IMR-90 (cell line): ENCODE data around the gene SLC4A1AP. TPM values are rescaled to one million over a fixed set of nuclear protein-coding genes. Genes with fewer than 3 reads are reported as not detected.

Experiments used
- ATAC-seq: fragments of 200-7000 bp; cut with Tn5 transposase; 2 replicates; pipeline ENCODE4 v1.9.1; 2020; ENCODE audit warnings: low read depth, mild to moderate bottlenecking, moderate library complexity
- BruUV-seq: library from RNA; stranded (reverse); fragments of 400-500 nt; replicated peaks from 2 replicates; lab custom pipeline; 2021; lab: Mats Ljungman, UMichigan
- CTCF ChIA-PET: fragments of 300-600 bp; formaldehyde crosslinking; extraction: SDS; loops from one replicate; lab custom pipeline; 2021; ENCODE audit warnings: antibody characterized with exemption; lab: Yijun Ruan, JAX
- POLR2A ChIA-PET: fragments of 300-600 bp; sonication (Branson Sonifier 250); formaldehyde crosslinking; loops from one replicate; lab custom pipeline; 2022; ENCODE audit warnings: antibody characterized with exemption; ENCODE audit not compliant: unreplicated experiment; lab: Charles Lee
- DNase-seq: peaks from one replicate; pipeline ENCODE4 v3.0.0; 2013
- H2AFZ ChIP-seq: replicated peaks from 2 replicates; pipeline ENCODE3; 2013; ENCODE audit warnings: low read length, mild to moderate bottlenecking; ENCODE audit not compliant: poor library complexity
- H2AK5ac ChIP-seq: 2 replicates; pipeline ENCODE4 v1.6.1; 2013; ENCODE audit warnings: low read depth, low read length, inconsistent platforms
- H2AK9ac ChIP-seq: replicated peaks from 2 replicates; pipeline ENCODE3; 2013; ENCODE audit warnings: mild to moderate bottlenecking, low read depth, low read length, moderate library complexity; ENCODE audit not compliant: poor library complexity
- H2BK120ac ChIP-seq: 2 replicates; pipeline ENCODE4 v1.6.1; 2013; ENCODE audit warnings: low read depth, low read length, inconsistent platforms
- H2BK15ac ChIP-seq: 3 replicates; pipeline ENCODE4 v1.6.1; 2013; ENCODE audit warnings: low read depth, low read length, inconsistent platforms
- H2BK20ac ChIP-seq: 2 replicates; pipeline ENCODE4 v1.6.1; 2013; ENCODE audit warnings: low read depth, mild to moderate bottlenecking, inconsistent platforms, low read length, moderate library complexity
- H2BK5ac ChIP-seq: 2 replicates; pipeline ENCODE4 v1.6.1; 2013; ENCODE audit warnings: mild to moderate bottlenecking, low read depth, low read length, inconsistent platforms; ENCODE audit not compliant: poor library complexity, severe bottlenecking
- H3K14ac ChIP-seq: replicated peaks from 2 replicates; pipeline ENCODE4 v1.6.1; 2013; ENCODE audit warnings: low read depth, low read length, inconsistent platforms
- H3K18ac ChIP-seq: 2 replicates; pipeline ENCODE4 v1.6.1; 2013; ENCODE audit warnings: low read depth, low read length, control low read depth
- H3K23ac ChIP-seq: 2 replicates; pipeline ENCODE4 v1.6.1; 2013; ENCODE audit warnings: low read depth, low read length, inconsistent platforms
- H3K27ac ChIP-seq: 2 replicates; pipeline ENCODE4 v1.5.1; 2013; ENCODE audit warnings: mild to moderate bottlenecking, control low read depth, low read length; ENCODE audit not compliant: insufficient read depth
- H3K27me3 ChIP-seq: 2 replicates; pipeline ENCODE4 v1.6.1; 2013; ENCODE audit warnings: low read length; ENCODE audit not compliant: control insufficient read depth, insufficient read depth
- H3K36me3 ChIP-seq: 2 replicates; pipeline ENCODE4 v1.6.1; 2013; ENCODE audit warnings: low read length, mixed read lengths; ENCODE audit not compliant: control insufficient read depth, insufficient read depth
- H3K4ac ChIP-seq: 2 replicates; pipeline ENCODE4 v1.6.1; 2013; ENCODE audit warnings: low read depth, low read length, inconsistent platforms
- H3K4me1 ChIP-seq: 2 replicates; pipeline ENCODE4 v1.6.1; 2013; ENCODE audit warnings: low read length, mixed read lengths; ENCODE audit not compliant: control insufficient read depth, insufficient read depth
- H3K4me2 ChIP-seq: 2 replicates; pipeline ENCODE4 v1.6.1; 2013; ENCODE audit warnings: low read depth, mild to moderate bottlenecking, control low read depth, low read length, moderate library complexity
- H3K4me3 ChIP-seq: 2 replicates; pipeline ENCODE4 v1.5.1; 2013; ENCODE audit warnings: low read depth, mild to moderate bottlenecking, control low read depth, low read length, moderate library complexity; ENCODE audit not compliant: insufficient read depth
- H3K56ac ChIP-seq: 2 replicates; pipeline ENCODE4 v1.6.1; 2013; ENCODE audit warnings: low read length, inconsistent platforms; ENCODE audit not compliant: insufficient read depth; ENCODE audit errors: extremely low read depth
- H3K79me1 ChIP-seq, 2 experiments: 2 replicates each; pipeline ENCODE4 v1.6.1; 2013; ENCODE audit warnings: low read length in 2 of 2, inconsistent platforms in 1 of 2, low read depth in 1 of 2
- H3K9ac ChIP-seq: 2 replicates; pipeline ENCODE4 v1.6.1; 2013; ENCODE audit warnings: low read depth, low read length, control low read depth
- H3K9me1 ChIP-seq: 2 replicates; pipeline ENCODE4 v1.6.1; 2013; ENCODE audit warnings: low read length, inconsistent platforms; ENCODE audit not compliant: insufficient read depth
- H3K9me3 ChIP-seq: 2 replicates; pipeline ENCODE4 v1.6.1; 2013; ENCODE audit warnings: low read length; ENCODE audit not compliant: control insufficient read depth, insufficient read depth
- H4K20me1 ChIP-seq: 2 replicates; pipeline ENCODE4 v1.6.1; 2013; ENCODE audit warnings: low read length, inconsistent platforms; ENCODE audit not compliant: insufficient read depth
- H4K5ac ChIP-seq: 2 replicates; pipeline ENCODE4 v1.6.1; 2013; ENCODE audit warnings: mild to moderate bottlenecking, low read depth, low read length, control low read depth
- H4K8ac ChIP-seq, 2 experiments: 2 replicates each; pipeline ENCODE4 v1.6.1; 2013; ENCODE audit warnings: low read depth in 2 of 2, low read length in 2 of 2, control low read depth in 1 of 2, inconsistent platforms in 1 of 2
- H4K91ac ChIP-seq: 2 replicates; pipeline ENCODE4 v1.6.1; 2013; ENCODE audit warnings: low read depth, low read length, inconsistent platforms; ENCODE audit not compliant: insufficient read depth
- BHLHE40 ChIP-seq: fragments of 150-350 bp; IDR thresholded peaks from 2 replicates; pipeline ENCODE4 v1.6.1; 2016; ENCODE audit warnings: mild to moderate bottlenecking, low read depth, low read length
- CTCF ChIP-seq: conservative IDR thresholded peaks from 2 replicates; pipeline ENCODE4 v1.5.1; 2012; ENCODE audit warnings: mild to moderate bottlenecking, low read depth, low read length, improper control_type of control experiment
- FOS ChIP-seq: fragments of 150-350 bp; IDR thresholded peaks from 2 replicates; pipeline ENCODE4 v1.6.1; 2016; ENCODE audit warnings: low read depth, low read length
- MAFK ChIP-seq: IDR thresholded peaks from 2 replicates; pipeline ENCODE4 v1.6.1; 2012; ENCODE audit warnings: low read depth, low read length, improper control_type of control experiment
- MXI1 ChIP-seq: IDR thresholded peaks from 2 replicates; pipeline ENCODE4 v1.6.1; 2012; ENCODE audit warnings: low read depth, mild to moderate bottlenecking, low read length, moderate library complexity, borderline replicate concordance
- NFE2L2 ChIP-seq: fragments of 150-350 bp; IDR thresholded peaks from 2 replicates; pipeline ENCODE4 v1.6.1; 2016; ENCODE audit warnings: low read depth, mild to moderate bottlenecking, low read length
- RCOR1 ChIP-seq: IDR thresholded peaks from 2 replicates; pipeline ENCODE4 v1.6.1; 2012; ENCODE audit warnings: mild to moderate bottlenecking, low read length, improper control_type of control experiment; ENCODE audit not compliant: insufficient replicate concordance
- RFX5 ChIP-seq: IDR thresholded peaks from 2 replicates; pipeline ENCODE4 v1.8.0; 2012; ENCODE audit warnings: low read depth, mild to moderate bottlenecking, low read length, moderate library complexity
- WGBS, 2 experiments: methylation state at CpG; one replicate each; pipeline versions ENCODE4 v1.1.5 to v1.1.7; 2013; ENCODE audit warnings: missing lambda C conversion rate in 2 of 2; ENCODE audit not compliant: insufficient read length in 1 of 2; ENCODE audit errors: extremely low coverage in 2 of 2; 5-methylcytosine and 5-hydroxymethylcytosine counted together
- dilution Hi-C: fragments of 300-500 bp; cut with HindIII; formaldehyde crosslinking; loops from one replicate; pipeline ENCODE4 v1.14.3; 2018; ENCODE audit warnings: low sequenced_read_pairs; ENCODE audit not compliant: unreplicated experiment
- in situ Hi-C: fragments of 300-500 bp; cut with MboI; formaldehyde crosslinking; loops from 3 replicates; pipeline ENCODE4 v1.14.3; 2019; ENCODE audit warnings: low sequenced_read_pairs, inconsistent platforms, mixed read lengths
- intact Hi-C: fragments of 100-400 bp; cut with micrococcal nuclease; formaldehyde crosslinking; loops from 2 replicates; pipeline ENCODE4 v1.10.0; 2022
- polyA plus RNA-seq, 3 experiments: library from polyadenylated mRNA; depleted of rRNA; stranded (reverse); fragments of >200 nt; gene quantifications; 2 replicates each; pipeline ENCODE4 v1.2.3, GENCODE V29; 2012; ENCODE audit warnings: low replicate concordance in 1 of 3
- total RNA-seq: library from RNA; depleted of rRNA; stranded (reverse); fragments of >200 nt; gene quantifications from 2 replicates; pipeline ENCODE4 v1.2.3, GENCODE V29; 2012

The SLC4A1AP gene
- total and polyA plus RNA-seq, 2 of the 4 experiments (the other 2 are of a cell fraction): 11.7 to 13.6 TPM

GRCh38 chr2:27647737-27648136 is 16.0 kb upstream of the SLC4A1AP start:
- Histone ChIP-seq H2BK120ac (no peak overlapping the region), H2AFZ (no peak overlapping the region), H3K4me3 (no peak overlapping the region), H3K18ac (no peak overlapping the region), H3K9ac (no peak overlapping the region), H4K8ac (no peak overlapping the region), H3K79me1 (peaks cover 3 to 7% of the 10 kb centered on the region in 2 experiments; a peak in 2 of 4 replicates), H4K91ac (no peak overlapping the region), H3K14ac (no peak overlapping the region), H2BK5ac (no peak overlapping the region), H3K56ac (no peak overlapping the region), H3K27me3 (no peaks in the 10 kb centered on the region), H3K4ac (no peak overlapping the region), H3K4me2 (no peak overlapping the region), H3K36me3 (peaks cover 28% of the 10 kb centered on the region), H3K9me1 (0 out of 2 replicates have a peak, but pooled peaks cover 2% of the 10 kb centered on the region), H3K4me1 (no peaks in the 10 kb centered on the region), H2BK20ac (no peak overlapping the region), H3K23ac (no peak overlapping the region), H2AK5ac (no peak overlapping the region), H3K9me3 (no peaks in the 10 kb centered on the region), H4K20me1 (peaks cover 2% of the 10 kb centered on the region), H2BK15ac (no peak overlapping the region), H2AK9ac (no peak overlapping the region), H4K5ac (no peak overlapping the region), H3K27ac (no peak overlapping the region)
- dilution Hi-C loops (no loop called here), in situ Hi-C loops (no loop called here), intact Hi-C loops (no loop called here)
- TF ChIP-seq FOS (no peak), RFX5 (no peak), CTCF (no peak), BHLHE40 (no peak), MXI1 (no peak), RCOR1 (no peak), NFE2L2 (no peak), MAFK (no peak)
- DNase-seq (no peak), ATAC-seq (no peak)
- WGBS, 2 experiments: 89% methylated on average over 3 of the region's 4 CpGs; no CpG with 5 or more reads in 1 of the 2 experiments
- no TSS peak for BruUV-seq
- CTCF ChIA-PET: no interaction called here
- POLR2A ChIA-PET: no interaction called here
